Measurements from ENCODE around the gene WNT3. TPM values are rescaled to one million over a fixed set of nuclear protein-coding genes. Genes with fewer than 3 reads are reported as not detected.

WNT3 gene
- total RNA-seq, 4 donors from 2014 or later = 0.49 to 3.5 (median 2.2) TPM

- WGBS, 2 donors = 79 to 88% methylated on average over 5 to 6 of the region's 6 CpGs
- Histone ChIP-seq H3K9me3 (no peaks in the 10 kb centered on the region), H3K27me3 (peaks cover 0 to 74% (median 10%) of the 10 kb centered on the region in 4 donors), H3K27ac (no peak overlapping the region), H3K36me3 (no peaks in the 10 kb centered on the region), H3K4me3 (no peak overlapping the region), H3K4me1 (peaks cover 6 to 21% (median 12%) of the 10 kb centered on the region in 3 donors)
- intact Hi-C loops (cut with DNase I) = no loop called here
- no peak for DNase-seq
- TF ChIP-seq POLR2A (IDR thresholded peaks at IDR 0.05) = no peak
- no peak for TF ChIP-seq CTCF (IDR thresholded peaks at IDR 0.05)
These were observed 35.5 kb upstream of the WNT3 start for GRCh38 chr17:46853896-46854444.

- Histone ChIP-seq H3K27ac (no peak within 1 kb of the TSS), H3K4me3 (peak within 1 kb of the TSS; percentile 29 to 66 (median 42)), H3K27me3 (peaks cover 0 to 93% (median 10%) of the 10 kb centered on the region in 4 donors), H3K4me1 (peaks cover 6 to 21% (median 12%) of the 10 kb centered on the region in 3 donors), H3K36me3 (no peaks in the 10 kb centered on the region), H3K9me3 (no peaks in the 10 kb centered on the region)
- intact Hi-C loops (cut with DNase I) = no loop called here
- TF ChIP-seq CTCF (IDR thresholded peaks at IDR 0.05) (no peak), POLR2A (IDR thresholded peaks at IDR 0.05) (no peak)
- DNase-seq = no peak
- WGBS, 2 donors = 5 to 18% methylated on average over 3 to 15 of the region's 75 CpGs
These were observed 32.7 kb upstream of the WNT3 start, which contains the start of gene WNT9B for GRCh38 chr17:46851029-46851741. TSS of gene WNT9B (plus strand) at chr17:46851583. CDS start at chr17:46851639, 56 bp downstream.

GRCh38 chr17:46850688-46851028 lies 32.2 kb upstream of the WNT3 start:
- Histone ChIP-seq H3K36me3 (no peaks in the 10 kb centered on the region), H3K9me3 (no peaks in the 10 kb centered on the region), H3K27me3 (peaks cover 0 to 88% (median 10%) of the 10 kb centered on the region in 4 donors), H3K27ac (no peak overlapping the region), H3K4me3 (peak overlapping the region in 2 of 4 donors; percentile 51 to 66), H3K4me1 (peaks cover 6 to 21% (median 12%) of the 10 kb centered on the region in 3 donors)
- intact Hi-C loops (cut with DNase I) = no loop called here
- no peak for DNase-seq
- WGBS, 2 donors = 65 to 77% methylated on average over 4 to 13 of the region's 13 CpGs
- TF ChIP-seq POLR2A (IDR thresholded peaks at IDR 0.05) (no peak), CTCF (IDR thresholded peaks at IDR 0.05) (no peak)

- H3K27ac ChIP-seq = no peak overlapping the region
- 66 to 71% methylated on average over 3 to 6 of the region's 6 CpGs for WGBS, 2 donors
- no peak for TF ChIP-seq CTCF (IDR thresholded peaks at IDR 0.05)
- TF ChIP-seq POLR2A (IDR thresholded peaks at IDR 0.05) = no peak
- H3K4me1 ChIP-seq = peaks cover 6 to 21% (median 12%) of the 10 kb centered on the region in 3 donors
- DNase-seq = no peak
- H3K27me3 ChIP-seq = peaks cover 0 to 78% (median 10%) of the 10 kb centered on the region in 4 donors
- intact Hi-C loops (cut with DNase I) = no loop called here
- H3K4me3 ChIP-seq = no peak overlapping the region
- no peaks in the 10 kb centered on the region for H3K36me3 ChIP-seq
- H3K9me3 ChIP-seq = no peaks in the 10 kb centered on the region
These were observed 30.0 kb upstream of the WNT3 start for GRCh38 chr17:46848534-46848933.

Measured in esophagus squamous epithelium (tissue), 5 donors.